ENCODE measurements around the gene CETP. TPM values are rescaled to one million over a fixed set of nuclear protein-coding genes. Genes with fewer than 3 reads are reported as not detected.

CETP gene
- total RNA-seq, 4 donors from 2014 or later, result not detected

GRCh38 chr16:56987692-56988091 is 25.9 kb downstream of the CETP start:
- WGBS, 2 donors, result 91 to 94% methylated on average over 2 of the region's 2 CpGs
- H3K27me3 ChIP-seq, result no peaks in the 10 kb centered on the region
- peaks cover 0 to 66% (median 23%) of the 10 kb centered on the region in 4 donors for H3K4me1 ChIP-seq
- TF ChIP-seq CTCF (IDR thresholded peaks at IDR 0.05), result no peak
- no peak for TF ChIP-seq EP300 (IDR thresholded peaks at IDR 0.05)
- TF ChIP-seq POLR2A (IDR thresholded peaks at IDR 0.05), result no peak
- no peak overlapping the region for H3K4me3 ChIP-seq
- DNase-seq (ENCODE audit: low spot score in 2 of 2), result no peak
- no peaks in the 10 kb centered on the region for H3K9me3 ChIP-seq
- H3K27ac ChIP-seq, result peak overlapping the region in 2 of 4 donors; percentile 77 to 93
- peaks cover 0 to 5% (median 0%) of the 10 kb centered on the region in 3 donors for H3K36me3 ChIP-seq

DNA sequence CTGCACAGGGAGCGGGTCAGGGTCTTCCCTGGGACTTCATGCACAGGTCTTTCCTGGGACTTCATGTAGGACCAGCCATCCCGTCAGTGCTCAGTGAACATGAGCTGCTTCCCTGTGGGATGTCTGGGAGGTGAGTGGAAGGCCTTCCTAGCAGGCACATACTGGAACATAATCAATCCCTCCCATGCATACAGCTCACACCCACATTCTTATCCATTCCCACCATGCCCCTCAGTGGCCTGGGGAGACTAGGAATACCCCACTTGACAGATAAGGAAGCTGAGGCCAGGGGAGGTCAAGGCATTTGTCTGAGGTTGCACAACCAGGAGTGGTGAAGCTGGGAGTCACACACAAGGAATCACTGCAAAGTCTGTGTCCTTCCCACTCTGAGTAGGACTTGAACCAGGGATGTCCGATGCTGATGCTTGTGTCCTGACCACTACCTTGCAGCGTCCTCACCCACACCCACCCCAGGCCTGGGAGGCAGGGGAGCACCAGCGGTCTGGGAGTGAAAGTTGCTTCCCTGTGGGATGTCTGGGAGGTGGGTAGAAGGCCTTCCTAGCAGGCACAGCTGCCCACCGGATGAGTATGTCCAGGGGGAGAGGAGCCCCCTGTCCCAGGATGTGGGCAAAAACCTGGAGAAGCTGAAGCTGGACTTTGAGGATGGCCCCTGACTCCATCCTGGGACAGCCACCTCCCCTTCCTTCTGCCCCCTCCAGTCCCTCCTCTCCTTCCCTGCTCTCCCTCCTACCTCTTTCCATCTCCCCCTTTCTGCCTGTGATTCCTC is 26.6 kb downstream of the CETP start:
- Histone ChIP-seq H3K27ac (peak overlapping the region; percentile 77 to 93 (median 83)), H3K36me3 (peaks cover 0 to 2% (median 0%) of the 10 kb centered on the region in 3 donors), H3K4me1 (peaks cover 0 to 66% (median 23%) of the 10 kb centered on the region in 4 donors), H3K27me3 (no peaks in the 10 kb centered on the region), H3K4me3 (peak overlapping the region; percentile 47 to 74 (median 62)), H3K9me3 (no peaks in the 10 kb centered on the region)
- WGBS, 2 donors, result 86 to 92% methylated on average over 6 of the region's 6 CpGs
- DNase-seq (ENCODE audit: low spot score in 2 of 2), result peak in 1 of 2 donors; percentile 24
- TF ChIP-seq EP300 (IDR thresholded peaks at IDR 0.05) (no peak), CTCF (IDR thresholded peaks at IDR 0.05) (no peak)

- Histone ChIP-seq H3K9me3 (no peaks in the 10 kb centered on the region), H3K27ac (peak within 1 kb of the TSS; percentile 77 to 93 (median 83)), H3K4me3 (peak within 1 kb of the TSS; percentile 47 to 74 (median 62)), H3K27me3 (no peaks in the 10 kb centered on the region), H3K4me1 (peaks cover 0 to 66% (median 23%) of the 10 kb centered on the region in 4 donors), H3K36me3 (no peaks in the 10 kb centered on the region)
- TF ChIP-seq CTCF (IDR thresholded peaks at IDR 0.05) (peak in 1 of 5 experiments; percentile 40), EP300 (IDR thresholded peaks at IDR 0.05) (peak; percentile 66 to 91), POLR2A (IDR thresholded peaks at IDR 0.05) (peak; percentile 36 to 77)
- 5% methylated on average over 53 to 61 of the region's 64 CpGs for WGBS, 2 donors
- peak; percentile 77 to 81 for DNase-seq (ENCODE audit: low spot score in 2 of 2)
These were observed 27.5 kb downstream of the CETP start, which contains the start of gene NLRC5 for GRCh38 chr16:56988948-56989945. Gene NLRC5, plus strand, starts transcription at chr16:56989557. Its CDS starts 31,156 bp downstream, at chr16:57020713.

DNA sequence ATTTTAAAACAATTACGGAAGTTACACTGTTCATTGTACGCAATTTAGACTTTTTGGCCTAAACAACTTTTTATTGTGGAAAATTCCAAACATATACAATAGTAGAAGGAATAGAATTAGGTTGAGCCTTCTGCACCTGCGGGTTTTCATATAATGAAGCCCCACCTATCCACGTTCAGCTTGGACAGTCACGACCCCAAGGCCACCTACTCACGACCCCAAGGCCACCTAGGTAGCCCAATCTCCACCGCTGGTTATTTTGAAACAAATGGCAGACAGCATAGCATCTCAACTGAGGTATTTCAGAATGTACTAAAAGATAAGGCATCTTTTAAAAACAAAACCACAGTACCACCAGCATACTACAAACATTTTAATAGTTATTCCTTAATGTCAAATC is 28.2 kb downstream of the CETP start:
- TF ChIP-seq EP300 (IDR thresholded peaks at IDR 0.05) (no peak), CTCF (IDR thresholded peaks at IDR 0.05) (no peak), POLR2A (IDR thresholded peaks at IDR 0.05) (no peak)
- DNase-seq (ENCODE audit: low spot score in 2 of 2), result no peak

More for the DNA sequence above, 28.2 kb downstream of the CETP start:
- no peaks in the 10 kb centered on the region for H3K36me3 ChIP-seq
- no peaks in the 10 kb centered on the region for H3K9me3 ChIP-seq
- no peaks in the 10 kb centered on the region for H3K27me3 ChIP-seq
- peak overlapping the region; percentile 47 to 74 (median 62) for H3K4me3 ChIP-seq
- H3K27ac ChIP-seq, result peak overlapping the region; percentile 77 to 93 (median 83)
- WGBS, 2 donors, result 25 to 28% methylated on average over 7 of the region's 7 CpGs
- peaks cover 0 to 62% (median 22%) of the 10 kb centered on the region in 4 donors for H3K4me1 ChIP-seq
